Peyer's patch (tissue), 4 donors: ENCODE data around the gene MAEA. TPM values are rescaled to one million over a fixed set of nuclear protein-coding genes. Genes with fewer than 3 reads are reported as not detected.
"Not testable (repeated sequence)": the region's sequence is repeated elsewhere in the genome, so short reads cannot be mapped to it uniquely, and the experiment has no call there.

Source experiments
- DNase-seq, 3 donors: peaks; one replicate each; pipeline ENCODE4 v3.0.0-alpha.2; 2017 to 2019
- H3K27ac ChIP-seq, 4 donors: fragments of 200-600 bp; sonication (generic); one replicate each; pipeline ENCODE4 v1.5.1; 2016 to 2019
- H3K27me3 ChIP-seq, 2 donors: fragments of 200-600 bp; sonication (generic); one replicate each; pipeline ENCODE4 v1.5.1; 2019
- H3K36me3 ChIP-seq, 3 donors: fragments of 200-600 bp; sonication (generic); one replicate each; pipeline ENCODE4 v1.5.1; 2016 to 2019
- H3K4me1 ChIP-seq, 4 donors: fragments of 200-600 bp; sonication (generic); one replicate each; pipeline ENCODE4 v1.5.1; 2016 to 2019
- H3K4me3 ChIP-seq, 4 donors: fragments of 200-600 bp; sonication (generic); 1 replicate in 3 of 4; 2 replicates in 1 of 4; pipeline ENCODE4 v1.5.1; 2016 to 2019; ENCODE audit warnings: mild to moderate bottlenecking in 1 of 4
- H3K9me3 ChIP-seq, 4 donors: fragments of 200-600 bp; sonication (generic); one replicate each; pipeline ENCODE4 v1.5.1; 2016 to 2019; ENCODE audit warnings: mild to moderate bottlenecking in 1 of 4
- CTCF ChIP-seq, 6 experiments: fragments of 450-650 bp in 4 of 6; fragments of 200-600 bp in 2 of 6; sonication (generic) in 1 of 6; IDR thresholded peaks; one replicate each; pipeline ENCODE4 v1.5.1; 2017 to 2019; ENCODE audit warnings: antibody characterized with exemption in 6 of 6, mild to moderate bottlenecking in 3 of 6, moderate library complexity in 1 of 6
- POLR2A ChIP-seq, 2 donors: fragments of 450-650 bp; IDR thresholded peaks; one replicate each; pipeline ENCODE4 v1.5.1; 2017; ENCODE audit warnings: antibody characterized with exemption in 2 of 2, mild to moderate bottlenecking in 2 of 2, moderate library complexity in 2 of 2
- total RNA-seq, 4 donors: library from RNA; depleted of rRNA; stranded (reverse); fragments of >200 nt; gene quantifications; one replicate each; pipeline ENCODE4 v1.1.0, GENCODE V29; 2016

The MAEA gene
- total RNA-seq, 4 donors from 2014 or later: 112 to 200 (median 143) TPM

- Histone ChIP-seq H3K27me3 (no peaks in the 10 kb centered on the region), H3K4me3 (peak overlapping the region in 1 of 4 donors; percentile 99), H3K27ac (peak overlapping the region in 1 of 4 donors; percentile 5), H3K9me3 (no peaks in the 10 kb centered on the region), H3K36me3 (peaks cover 0 to 19% (median 0%) of the 10 kb centered on the region in 3 donors), H3K4me1 (peaks cover 0 to 48% (median 26%) of the 10 kb centered on the region in 4 donors)
- DNase-seq: peak in 1 of 3 donors; percentile 28
- no peak for TF ChIP-seq POLR2A (IDR thresholded peaks at IDR 0.05)
- no peak for TF ChIP-seq CTCF (IDR thresholded peaks at IDR 0.05)
Observed at GRCh38 chr4:1291996-1292702, 2.5 kb downstream of the MAEA start.

- H3K27me3 ChIP-seq, DNase-seq, H3K9me3 ChIP-seq, H3K4me3 ChIP-seq: not testable (repeated sequence)
- Histone ChIP-seq H3K27ac (peak overlapping the region in 1 of 4 donors; percentile 5), H3K4me1 (peaks cover 0 to 48% (median 26%) of the 10 kb centered on the region in 4 donors), H3K36me3 (peaks cover 0 to 24% (median 0%) of the 10 kb centered on the region in 3 donors)
Observed at GRCh38 chr4:1292703-1293011, 3.0 kb downstream of the MAEA start.

- no peak for TF ChIP-seq CTCF (IDR thresholded peaks at IDR 0.05)
- TF ChIP-seq POLR2A (IDR thresholded peaks at IDR 0.05): no peak
- no peaks in the 10 kb centered on the region for H3K27me3 ChIP-seq
- no peaks in the 10 kb centered on the region for H3K9me3 ChIP-seq
- H3K4me3 ChIP-seq: no peak overlapping the region
- DNase-seq: peak in 2 of 3 donors; percentile 26 to 40
- peak overlapping the region in 1 of 4 donors; percentile 46 for H3K27ac ChIP-seq
- peaks cover 0 to 47% (median 26%) of the 10 kb centered on the region in 4 donors for H3K4me1 ChIP-seq
- H3K36me3 ChIP-seq: peaks cover 0 to 32% (median 0%) of the 10 kb centered on the region in 3 donors
Observed at GRCh38 chr4:1293531-1293941, 3.8 kb downstream of the MAEA start.

- DNase-seq: peak in 1 of 3 donors; percentile 27
- TF ChIP-seq CTCF (IDR thresholded peaks at IDR 0.05) (no peak), POLR2A (IDR thresholded peaks at IDR 0.05) (no peak)
- Histone ChIP-seq H3K27me3 (no peaks in the 10 kb centered on the region), H3K36me3 (peaks cover 0 to 37% (median 0%) of the 10 kb centered on the region in 3 donors), H3K27ac (peak overlapping the region in 1 of 4 donors; percentile 46), H3K4me1 (peaks cover 0 to 43% (median 25%) of the 10 kb centered on the region in 4 donors), H3K9me3 (no peaks in the 10 kb centered on the region), H3K4me3 (no peak overlapping the region)
Observed at GRCh38 chr4:1293991-1294390, 4.3 kb downstream of the MAEA start.

- TF ChIP-seq CTCF (IDR thresholded peaks at IDR 0.05) (no peak), POLR2A (IDR thresholded peaks at IDR 0.05) (no peak)
- peak overlapping the region in 1 of 4 donors; percentile 46 for H3K27ac ChIP-seq
- H3K9me3 ChIP-seq: no peaks in the 10 kb centered on the region
- no peaks in the 10 kb centered on the region for H3K27me3 ChIP-seq
- H3K4me1 ChIP-seq: peaks cover 0 to 41% (median 24%) of the 10 kb centered on the region in 4 donors
- peak in 1 of 3 donors; percentile 29 for DNase-seq
- no peak overlapping the region for H3K4me3 ChIP-seq
- H3K36me3 ChIP-seq: peaks cover 0 to 41% (median 0%) of the 10 kb centered on the region in 3 donors
Observed at GRCh38 chr4:1294424-1294823, 4.7 kb downstream of the MAEA start.

- peak in 1 of 3 donors; percentile 46 for DNase-seq
- Histone ChIP-seq H3K9me3 (no peaks in the 10 kb centered on the region), H3K27me3 (no peaks in the 10 kb centered on the region), H3K27ac (no peak overlapping the region), H3K4me3 (no peak overlapping the region), H3K36me3 (peaks cover 0 to 46% (median 0%) of the 10 kb centered on the region in 3 donors), H3K4me1 (peaks cover 0 to 41% (median 24%) of the 10 kb centered on the region in 4 donors)
- TF ChIP-seq POLR2A (IDR thresholded peaks at IDR 0.05) (no peak), CTCF (IDR thresholded peaks at IDR 0.05) (no peak)
Observed at GRCh38 chr4:1294891-1295290, 5.2 kb downstream of the MAEA start.
